Skin epidermis (tissue), 12 donors: Measurements from ENCODE around the gene AGBL4.

Source experiments
- H3K27ac ChIP-seq, 21 experiments: fragments of 200-600 bp; sonication (generic) in 11 of 21; one replicate each; pipeline ENCODE4 v1.5.0; 2020; ENCODE audit warnings: mild to moderate bottlenecking in 3 of 21, inconsistent platforms in 2 of 21, moderate library complexity in 2 of 21
- H3K4me3 ChIP-seq, 7 experiments: fragments of 200-600 bp; sonication (generic) in 2 of 7; one replicate each; pipeline ENCODE4 v1.5.0; 2020; ENCODE audit warnings: inconsistent platforms in 2 of 7, mild to moderate bottlenecking in 2 of 7, moderate library complexity in 1 of 7

The AGBL4 gene

GRCh38 chr1:48924099-48924498 is 1099.7 kb downstream of the AGBL4 start:
- Histone ChIP-seq H3K4me3 (no peak overlapping the region), H3K27ac (no peak overlapping the region)

- H3K4me3 ChIP-seq, result no peak overlapping the region
- no peak overlapping the region for H3K27ac ChIP-seq
Measured at GRCh38 chr1:48923116-48923515, 1100.6 kb downstream of the AGBL4 start.

- Histone ChIP-seq H3K27ac (no peak overlapping the region), H3K4me3 (no peak overlapping the region)
Measured at GRCh38 chr1:48920851-48921250, 1102.9 kb downstream of the AGBL4 start.

GRCh38 chr1:48917901-48918603 is 1105.7 kb downstream of the AGBL4 start:
- Histone ChIP-seq H3K27ac (no peak overlapping the region), H3K4me3 (no peak overlapping the region)

- Histone ChIP-seq H3K4me3 (no peak overlapping the region), H3K27ac (no peak overlapping the region)
Measured at GRCh38 chr1:48917070-48917454, 1106.7 kb downstream of the AGBL4 start.

GRCh38 chr1:48916130-48917069 is 1107.4 kb downstream of the AGBL4 start:
- H3K27ac ChIP-seq, result no peak overlapping the region
- H3K4me3 ChIP-seq, result no peak overlapping the region

- Histone ChIP-seq H3K27ac (peak overlapping the region in 2 of 21 experiments; percentile 8 to 40), H3K4me3 (no peak overlapping the region)
Measured at GRCh38 chr1:48908606-48909005, 1115.1 kb downstream of the AGBL4 start.

- H3K27ac ChIP-seq, result no peak overlapping the region
- no peak overlapping the region for H3K4me3 ChIP-seq
Measured at GRCh38 chr1:48906729-48907128, 1117.0 kb downstream of the AGBL4 start.

GRCh38 chr1:48906164-48906563 is 1117.6 kb downstream of the AGBL4 start:
- no peak overlapping the region for H3K27ac ChIP-seq

GRCh38 chr1:48903291-48903690 is 1120.5 kb downstream of the AGBL4 start:
- H3K4me3 ChIP-seq, result no peak overlapping the region
- no peak overlapping the region for H3K27ac ChIP-seq

More at GRCh38 chr1:48906164-48906563, 1117.6 kb downstream of the AGBL4 start:
- H3K4me3 ChIP-seq, result no peak overlapping the region

GRCh38 chr1:48898894-48899293 is 1124.9 kb downstream of the AGBL4 start:
- H3K27ac ChIP-seq, result no peak overlapping the region
- no peak overlapping the region for H3K4me3 ChIP-seq

GRCh38 chr1:48889615-48890014 is 1134.1 kb downstream of the AGBL4 start:
- Histone ChIP-seq H3K4me3 (no peak overlapping the region), H3K27ac (no peak overlapping the region)

- Histone ChIP-seq H3K4me3 (no peak overlapping the region), H3K27ac (no peak overlapping the region)
Measured at GRCh38 chr1:48889082-48889481, 1134.7 kb downstream of the AGBL4 start.

- H3K27ac ChIP-seq, result no peak overlapping the region
- no peak overlapping the region for H3K4me3 ChIP-seq
Measured at GRCh38 chr1:48887796-48888195, 1136.0 kb downstream of the AGBL4 start.

GRCh38 chr1:48882020-48882419 is 1141.7 kb downstream of the AGBL4 start:
- H3K4me3 ChIP-seq, result no peak overlapping the region
- H3K27ac ChIP-seq, result no peak overlapping the region

GRCh38 chr1:48878191-48878940 is 1145.4 kb downstream of the AGBL4 start:
- H3K4me3 ChIP-seq, result no peak overlapping the region

GRCh38 chr1:48876330-48876785 is 1147.4 kb downstream of the AGBL4 start:
- no peak overlapping the region for H3K27ac ChIP-seq

More at GRCh38 chr1:48878191-48878940, 1145.4 kb downstream of the AGBL4 start:
- H3K27ac ChIP-seq, result peak overlapping the region in 1 of 21 experiments; percentile 37

GRCh38 chr1:48875552-48876329 is 1148.0 kb downstream of the AGBL4 start:
- no peak overlapping the region for H3K4me3 ChIP-seq
- no peak overlapping the region for H3K27ac ChIP-seq

More at GRCh38 chr1:48876330-48876785, 1147.4 kb downstream of the AGBL4 start:
- H3K4me3 ChIP-seq, result no peak overlapping the region

- Histone ChIP-seq H3K27ac (no peak overlapping the region), H3K4me3 (no peak overlapping the region)
Measured at GRCh38 chr1:48873944-48874343, 1149.8 kb downstream of the AGBL4 start.
